K562 (cell line): Measurements from ENCODE around the gene IDUA. TPM values are rescaled to one million over a fixed set of nuclear protein-coding genes. Genes with fewer than 3 reads are reported as not detected.
A peak's percentile ranks its signal among the peaks of the same experiment; 100 is the strongest.

Experiments
- ARHGAP35 ChIP-seq: fragments of 450-650 bp; IDR thresholded peaks from 2 replicates; pipeline ENCODE4 v1.6.1; 2018; ENCODE audit not compliant: partially characterized antibody
- BRCA1 ChIP-seq, 2 experiments: fragments of 450-650 bp in 1 of 2; sonication (generic) in 1 of 2; formaldehyde crosslinking in 1 of 2; IDR thresholded peaks; 2 replicates each; pipeline versions ENCODE4 v1.5.0 to v1.6.1; 2017 to 2020; ENCODE audit warnings: mild to moderate bottlenecking in 1 of 2, missing genetic modification reagents in 1 of 2
- CREB5 ChIP-seq: fragments of 250-450 bp; sonication (Bioruptor Pico); IDR thresholded peaks from 2 replicates; pipeline ENCODE4 v1.5.0; 2020; ENCODE audit warnings: mild to moderate bottlenecking
- CTBP1 ChIP-seq: fragments of 450-650 bp; IDR thresholded peaks from 2 replicates; pipeline ENCODE4 v1.6.1; 2016; ENCODE audit warnings: borderline replicate concordance
- DDX20 ChIP-seq: fragments of 450-650 bp; IDR thresholded peaks from 2 replicates; pipeline ENCODE4 v1.6.1; 2016; ENCODE audit warnings: missing genetic modification characterization, low read depth, mild to moderate bottlenecking, missing compliant biosample characterization, moderate library complexity
- MCM5 ChIP-seq: fragments of 450-650 bp; IDR thresholded peaks from 2 replicates; pipeline ENCODE4 v1.6.1; 2016; ENCODE audit warnings: low read depth
- MTA3 ChIP-seq: fragments of 450-650 bp; formaldehyde crosslinking; IDR thresholded peaks from 2 replicates; pipeline ENCODE4 v1.6.1; 2017; ENCODE audit warnings: mild to moderate bottlenecking, borderline replicate concordance
- MYBL2 ChIP-seq, 2 experiments: fragments of 450-650 bp in 1 of 2; sonication (generic) in 1 of 2; formaldehyde crosslinking in 1 of 2; IDR thresholded peaks; 2 replicates each; pipeline versions ENCODE4 v1.6.1 to v1.8.1; 2017 to 2022; ENCODE audit warnings: borderline replicate concordance in 1 of 2, inconsistent platforms in 1 of 2, low read depth in 1 of 2, mild to moderate bottlenecking in 1 of 2, missing genetic modification reagents in 1 of 2, moderate library complexity in 1 of 2
- PRMT5 ChIP-seq: sonication (generic); formaldehyde crosslinking; IDR thresholded peaks from 2 replicates; pipeline ENCODE4 v1.5.0; 2020; ENCODE audit warnings: missing genetic modification reagents
- RNF2 ChIP-seq: sonication (generic); IDR thresholded peaks from 2 replicates; pipeline ENCODE4 v1.6.1; 2016
- SAFB ChIP-seq: fragments of 200-400 bp; formaldehyde crosslinking; IDR thresholded peaks from 2 replicates; pipeline ENCODE4 v1.6.1; 2017; ENCODE audit warnings: low read depth, low read length, borderline replicate concordance
- SMARCA5 ChIP-seq: fragments of 450-650 bp; IDR thresholded peaks from 2 replicates; pipeline ENCODE4 v1.6.1; 2016
- SUPT5H ChIP-seq: fragments of 450-650 bp; IDR thresholded peaks from 2 replicates; pipeline ENCODE4 v1.6.1; 2016
- ZNF12 ChIP-seq: sonication (generic); formaldehyde crosslinking; IDR thresholded peaks from 2 replicates; pipeline ENCODE4 v1.4.0; 2020; ENCODE audit warnings: mild to moderate bottlenecking, missing genetic modification reagents
- ZNF175 ChIP-seq: fragments of 200-800 bp; sonication (Bioruptor generic); IDR thresholded peaks from 2 replicates; pipeline ENCODE4 v1.6.1; 2016; ENCODE audit warnings: low read depth, mild to moderate bottlenecking, missing genetic modification characterization, missing compliant biosample characterization
- ZNF197 ChIP-seq: fragments of 200-800 bp; sonication (Bioruptor generic); IDR thresholded peaks from 2 replicates; pipeline ENCODE4 v1.6.1; 2016; ENCODE audit warnings: low read depth, missing genetic modification characterization, missing compliant biosample characterization
- ZNF408 ChIP-seq: fragments of 250-450 bp; sonication (Bioruptor Pico); IDR thresholded peaks from 2 replicates; pipeline ENCODE4 v1.4.0; 2020; ENCODE audit warnings: low read depth, mild to moderate bottlenecking, moderate library complexity
- ZNF696 ChIP-seq: fragments of 250-450 bp; sonication (Bioruptor Pico); conservative IDR thresholded peaks from 2 replicates; pipeline ENCODE4 v1.4.0; 2020; ENCODE audit warnings: mild to moderate bottlenecking, moderate library complexity
- polyA plus RNA-seq, 8 experiments: library from polyadenylated mRNA; depleted of rRNA in 4 of 8; stranded (reverse) in 5 of 8; unstranded in 3 of 8; fragments of >200 nt; fragmentation: Nextera tagmentation in 2 of 8; fragmentation: Illumina TruSeq in 1 of 8; extraction: Ambion mirVana in 2 of 8; extraction: Trizol in 1 of 8; gene quantifications; 2 replicates each; pipeline versions ENCODE4 v1.2.1 to v1.2.3, GENCODE V29; 2011 to 2014; ENCODE audit warnings: inconsistent platforms in 1 of 8, missing spikeins in 1 of 8
- total RNA-seq, 7 experiments: library from RNA; depleted of rRNA in 6 of 7; stranded (reverse); fragments of >200 nt in 6 of 7; fragmentation: Illumina TruSeq in 2 of 7; extraction: Trizol in 2 of 7; gene quantifications; 2 replicates each; pipeline versions ENCODE4 v1.2.1 to v1.2.3, GENCODE V29; 2011 to 2021; ENCODE audit warnings: low replicate concordance in 1 of 7
- TF ChIP-seq, protein P1 (sequence below): sonication (generic); formaldehyde crosslinking; IDR thresholded peaks from 2 replicates; pipeline ENCODE4 v1.8.0; 2023; ENCODE audit warnings: mild to moderate bottlenecking, missing genetic modification reagents
- TF ChIP-seq, protein P2 (sequence below): fragments of 450-650 bp; formaldehyde crosslinking; conservative IDR thresholded peaks from 2 replicates; pipeline ENCODE4 v1.4.0; 2022; ENCODE audit warnings: mild to moderate bottlenecking, missing genetic modification characterization
- TF ChIP-seq, protein P3 (sequence below): sonication (generic); formaldehyde crosslinking; IDR thresholded peaks from 2 replicates; pipeline ENCODE4 v1.8.0; 2022; ENCODE audit warnings: mild to moderate bottlenecking, missing genetic modification reagents

Gene IDUA
- total and polyA plus RNA-seq, 9 of the 15 experiments (the other 6 are each of a cell fraction or from before 2014, with no cell fraction given): 0.04 to 16.1 (median 1.2) TPM

GRCh38 chr4:986879-987623, at the start of gene IDUA (continued):
- TF ChIP-seq, protein P1, sequence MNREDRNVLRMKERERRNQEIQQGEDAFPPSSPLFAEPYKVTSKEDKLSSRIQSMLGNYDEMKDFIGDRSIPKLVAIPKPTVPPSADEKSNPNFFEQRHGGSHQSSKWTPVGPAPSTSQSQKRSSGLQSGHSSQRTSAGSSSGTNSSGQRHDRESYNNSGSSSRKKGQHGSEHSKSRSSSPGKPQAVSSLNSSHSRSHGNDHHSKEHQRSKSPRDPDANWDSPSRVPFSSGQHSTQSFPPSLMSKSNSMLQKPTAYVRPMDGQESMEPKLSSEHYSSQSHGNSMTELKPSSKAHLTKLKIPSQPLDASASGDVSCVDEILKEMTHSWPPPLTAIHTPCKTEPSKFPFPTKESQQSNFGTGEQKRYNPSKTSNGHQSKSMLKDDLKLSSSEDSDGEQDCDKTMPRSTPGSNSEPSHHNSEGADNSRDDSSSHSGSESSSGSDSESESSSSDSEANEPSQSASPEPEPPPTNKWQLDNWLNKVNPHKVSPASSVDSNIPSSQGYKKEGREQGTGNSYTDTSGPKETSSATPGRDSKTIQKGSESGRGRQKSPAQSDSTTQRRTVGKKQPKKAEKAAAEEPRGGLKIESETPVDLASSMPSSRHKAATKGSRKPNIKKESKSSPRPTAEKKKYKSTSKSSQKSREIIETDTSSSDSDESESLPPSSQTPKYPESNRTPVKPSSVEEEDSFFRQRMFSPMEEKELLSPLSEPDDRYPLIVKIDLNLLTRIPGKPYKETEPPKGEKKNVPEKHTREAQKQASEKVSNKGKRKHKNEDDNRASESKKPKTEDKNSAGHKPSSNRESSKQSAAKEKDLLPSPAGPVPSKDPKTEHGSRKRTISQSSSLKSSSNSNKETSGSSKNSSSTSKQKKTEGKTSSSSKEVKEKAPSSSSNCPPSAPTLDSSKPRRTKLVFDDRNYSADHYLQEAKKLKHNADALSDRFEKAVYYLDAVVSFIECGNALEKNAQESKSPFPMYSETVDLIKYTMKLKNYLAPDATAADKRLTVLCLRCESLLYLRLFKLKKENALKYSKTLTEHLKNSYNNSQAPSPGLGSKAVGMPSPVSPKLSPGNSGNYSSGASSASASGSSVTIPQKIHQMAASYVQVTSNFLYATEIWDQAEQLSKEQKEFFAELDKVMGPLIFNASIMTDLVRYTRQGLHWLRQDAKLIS (CRISPR knock-in tag): 0 out of 2 replicates have a peak, but pooled peaks have one; percentile 58
- TF ChIP-seq CTBP1 (peak; percentile 89), SMARCA5 (no peak), BRCA1 (IDR thresholded peaks at IDR 0.05) (no peak), BRCA1 (CRISPR knock-in tag; IDR thresholded peaks at IDR 0.05) (no peak), ZNF12 (CRISPR knock-in tag) (no peak; the same call in 1 of the 2 replicates), ZNF197 (CRISPR knock-in tag) (no peak), ZNF408 (CRISPR knock-in tag) (no peak), ZNF175 (CRISPR knock-in tag) (no peak), MCM5 (no peak), PRMT5 (CRISPR knock-in tag) (no peak), MYBL2 (IDR thresholded peaks at IDR 0.05; ENCODE audit: low read depth) (no peak), MYBL2 (CRISPR knock-in tag; IDR thresholded peaks at IDR 0.05; ENCODE audit: borderline replicate concordance) (no peak), SAFB (peak; percentile 99), MTA3 (peak; percentile 94), CREB5 (CRISPR knock-in tag) (no peak), SUPT5H (no peak), ZNF696 (CRISPR knock-in tag) (no peak), DDX20 (tag) (no peak), ARHGAP35 (no peak), RNF2 (no peak)
- TF ChIP-seq, protein P2, sequence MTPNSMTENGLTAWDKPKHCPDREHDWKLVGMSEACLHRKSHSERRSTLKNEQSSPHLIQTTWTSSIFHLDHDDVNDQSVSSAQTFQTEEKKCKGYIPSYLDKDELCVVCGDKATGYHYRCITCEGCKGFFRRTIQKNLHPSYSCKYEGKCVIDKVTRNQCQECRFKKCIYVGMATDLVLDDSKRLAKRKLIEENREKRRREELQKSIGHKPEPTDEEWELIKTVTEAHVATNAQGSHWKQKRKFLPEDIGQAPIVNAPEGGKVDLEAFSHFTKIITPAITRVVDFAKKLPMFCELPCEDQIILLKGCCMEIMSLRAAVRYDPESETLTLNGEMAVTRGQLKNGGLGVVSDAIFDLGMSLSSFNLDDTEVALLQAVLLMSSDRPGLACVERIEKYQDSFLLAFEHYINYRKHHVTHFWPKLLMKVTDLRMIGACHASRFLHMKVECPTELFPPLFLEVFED: no peak
- TF ChIP-seq, protein P3, sequence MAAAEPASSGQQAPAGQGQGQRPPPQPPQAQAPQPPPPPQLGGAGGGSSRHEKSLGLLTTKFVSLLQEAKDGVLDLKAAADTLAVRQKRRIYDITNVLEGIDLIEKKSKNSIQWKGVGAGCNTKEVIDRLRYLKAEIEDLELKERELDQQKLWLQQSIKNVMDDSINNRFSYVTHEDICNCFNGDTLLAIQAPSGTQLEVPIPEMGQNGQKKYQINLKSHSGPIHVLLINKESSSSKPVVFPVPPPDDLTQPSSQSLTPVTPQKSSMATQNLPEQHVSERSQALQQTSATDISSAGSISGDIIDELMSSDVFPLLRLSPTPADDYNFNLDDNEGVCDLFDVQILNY: 0 out of 2 replicates have a peak, but pooled peaks have one; percentile 61
